Suprapubic skin (tissue), 4 donors: ENCODE results near the gene ZNF408. TPM values are rescaled to one million over a fixed set of nuclear protein-coding genes. Genes with fewer than 3 reads are reported as not detected.

ENCODE experiments used
- DNase-seq, 2 donors: peaks; one replicate each; pipeline ENCODE4 v3.0.0-alpha.2; 2019; ENCODE audit warnings: low spot score in 2 of 2
- H3K27ac ChIP-seq: fragments of 200-600 bp; sonication (generic); one replicate; pipeline ENCODE4 v1.5.1; 2019
- H3K27me3 ChIP-seq: fragments of 200-600 bp; sonication (generic); one replicate; pipeline ENCODE4 v1.5.1; 2019
- H3K36me3 ChIP-seq: fragments of 200-600 bp; sonication (generic); one replicate; pipeline ENCODE4 v1.5.1; 2019
- H3K4me1 ChIP-seq: fragments of 200-600 bp; sonication (generic); one replicate; pipeline ENCODE4 v1.5.1; 2019
- H3K4me3 ChIP-seq: fragments of 200-600 bp; sonication (generic); one replicate; pipeline ENCODE4 v1.5.1; 2019; ENCODE audit warnings: mild to moderate bottlenecking
- H3K9me3 ChIP-seq: fragments of 200-600 bp; sonication (generic); one replicate; pipeline ENCODE4 v1.5.1; 2019
- CTCF ChIP-seq, 2 donors: fragments of 200-600 bp in 1 of 2; fragments of 450-650 bp in 1 of 2; sonication (generic) in 1 of 2; IDR thresholded peaks; one replicate each; pipeline ENCODE4 v1.5.1; 2016 to 2019; ENCODE audit warnings: antibody characterized with exemption in 2 of 2, mild to moderate bottlenecking in 1 of 2, moderate library complexity in 1 of 2
- EP300 ChIP-seq: sonication (generic); formaldehyde crosslinking; IDR thresholded peaks from one replicate; pipeline ENCODE4 v1.6.1; 2017; ENCODE audit warnings: antibody characterized with exemption
- POLR2A ChIP-seq, 2 donors: fragments of 450-650 bp; IDR thresholded peaks; one replicate each; pipeline ENCODE4 v1.6.1; 2017; ENCODE audit warnings: antibody characterized with exemption in 2 of 2, mild to moderate bottlenecking in 2 of 2, moderate library complexity in 2 of 2
- POLR2AphosphoS5 ChIP-seq, 3 donors: sonication (generic); formaldehyde crosslinking; IDR thresholded peaks; one replicate each; pipeline ENCODE4 v1.6.1; 2017; ENCODE audit warnings: antibody characterized with exemption in 3 of 3
- WGBS: methylation state at CpG from one replicate; pipeline ENCODE4 v1.1.5; 2018; 5-methylcytosine and 5-hydroxymethylcytosine counted together
- total RNA-seq, 4 donors: library from RNA; depleted of rRNA; stranded (reverse); fragments of >200 nt; gene quantifications; one replicate each; pipeline ENCODE4 v1.1.0, GENCODE V29; 2016

Gene ZNF408
- total RNA-seq, 4 donors from 2014 or later, result 11.6 to 25.6 (median 13.7) TPM

GRCh38 chr11:46661836-46662235 is 39.0 kb upstream of the ZNF408 start:
- Histone ChIP-seq H3K9me3 (no peaks in the 10 kb centered on the region), H3K4me1 (peaks cover 6% of the 10 kb centered on the region), H3K27ac (no peak overlapping the region), H3K36me3 (peaks cover 93% of the 10 kb centered on the region), H3K27me3 (no peaks in the 10 kb centered on the region), H3K4me3 (no peak overlapping the region)
- no peak for DNase-seq
- TF ChIP-seq POLR2AphosphoS5 (IDR thresholded peaks at IDR 0.05) (no peak), EP300 (no peak), POLR2A (IDR thresholded peaks at IDR 0.05) (no peak)

GRCh38 chr11:46662366-46662765 is 38.5 kb upstream of the ZNF408 start:
- H3K4me3 ChIP-seq, result no peak overlapping the region
- DNase-seq, result no peak
- H3K4me1 ChIP-seq, result peaks cover 11% of the 10 kb centered on the region
- TF ChIP-seq POLR2A (IDR thresholded peaks at IDR 0.05) (no peak), POLR2AphosphoS5 (IDR thresholded peaks at IDR 0.05) (no peak), CTCF (IDR thresholded peaks at IDR 0.05) (no peak), EP300 (no peak)
- no peaks in the 10 kb centered on the region for H3K27me3 ChIP-seq
- H3K9me3 ChIP-seq, result no peaks in the 10 kb centered on the region
- peaks cover 93% of the 10 kb centered on the region for H3K36me3 ChIP-seq
- no peak overlapping the region for H3K27ac ChIP-seq

- Histone ChIP-seq H3K4me3 (no peak overlapping the region), H3K4me1 (peaks cover 11% of the 10 kb centered on the region), H3K9me3 (no peaks in the 10 kb centered on the region), H3K27me3 (no peaks in the 10 kb centered on the region), H3K36me3 (peaks cover 93% of the 10 kb centered on the region), H3K27ac (no peak overlapping the region)
- peak in 1 of 2 donors; percentile 18 for DNase-seq
- 75% methylated on average over 4 of the region's 4 CpGs for WGBS
- no peak for TF ChIP-seq EP300
- TF ChIP-seq POLR2AphosphoS5 (IDR thresholded peaks at IDR 0.05), result no peak
- TF ChIP-seq POLR2A (IDR thresholded peaks at IDR 0.05), result no peak
- TF ChIP-seq CTCF (IDR thresholded peaks at IDR 0.05), result no peak
Observed at GRCh38 chr11:46663277-46663940, 37.4 kb upstream of the ZNF408 start.

GRCh38 chr11:46664612-46665011 is 36.2 kb upstream of the ZNF408 start:
- H3K27ac ChIP-seq, result peak overlapping the region; percentile 60
- WGBS, result 69% methylated on average over 6 of the region's 6 CpGs
- H3K27me3 ChIP-seq, result no peaks in the 10 kb centered on the region
- H3K4me1 ChIP-seq, result peaks cover 11% of the 10 kb centered on the region
- H3K36me3 ChIP-seq, result peaks cover 94% of the 10 kb centered on the region
- no peaks in the 10 kb centered on the region for H3K9me3 ChIP-seq
- H3K4me3 ChIP-seq, result no peak overlapping the region
- DNase-seq, result peak in 1 of 2 donors; percentile 64
- TF ChIP-seq POLR2AphosphoS5 (IDR thresholded peaks at IDR 0.05) (no peak), POLR2A (IDR thresholded peaks at IDR 0.05) (no peak), CTCF (IDR thresholded peaks at IDR 0.05) (no peak)

- peak in 1 of 2 donors; percentile 57 for DNase-seq
- Histone ChIP-seq H3K4me1 (peaks cover 8% of the 10 kb centered on the region), H3K27me3 (no peaks in the 10 kb centered on the region), H3K9me3 (no peaks in the 10 kb centered on the region), H3K27ac (peak overlapping the region; percentile 60), H3K36me3 (peaks cover 97% of the 10 kb centered on the region), H3K4me3 (no peak overlapping the region)
- 50% methylated on average over 1 of the region's 1 CpG for WGBS
- TF ChIP-seq CTCF (IDR thresholded peaks at IDR 0.05) (no peak), POLR2AphosphoS5 (IDR thresholded peaks at IDR 0.05) (no peak), POLR2A (IDR thresholded peaks at IDR 0.05) (no peak), EP300 (no peak)
Observed at GRCh38 chr11:46665356-46665755, 35.5 kb upstream of the ZNF408 start.

- no peaks in the 10 kb centered on the region for H3K9me3 ChIP-seq
- TF ChIP-seq EP300 (no peak), POLR2A (IDR thresholded peaks at IDR 0.05) (no peak), POLR2AphosphoS5 (IDR thresholded peaks at IDR 0.05) (no peak), CTCF (IDR thresholded peaks at IDR 0.05) (no peak)
- WGBS, result 69% methylated on average over 5 of the region's 5 CpGs
- no peaks in the 10 kb centered on the region for H3K27me3 ChIP-seq
- H3K4me3 ChIP-seq, result no peak overlapping the region
- peak overlapping the region; percentile 60 for H3K27ac ChIP-seq
- peaks cover 98% of the 10 kb centered on the region for H3K36me3 ChIP-seq
- H3K4me1 ChIP-seq, result peaks cover 8% of the 10 kb centered on the region
- peak; percentile 50 to 60 for DNase-seq
Observed at GRCh38 chr11:46666516-46666915, 34.3 kb upstream of the ZNF408 start.
